GM19463 (cell line): Measurements from ENCODE around the gene C11orf68.

Experiments
- ATAC-seq: cut with Tn5 transposase; IDR thresholded peaks from one replicate; pipeline ENCODE4 v1.9.1; 2021; ENCODE audit warnings: mild to moderate bottlenecking, moderate library complexity; ENCODE audit not compliant: unreplicated experiment

The C11orf68 gene

GRCh38 chr11:65944767-65945166 lies 25.9 kb upstream of the C11orf68 start:
- ATAC-seq: no peak

DNA sequence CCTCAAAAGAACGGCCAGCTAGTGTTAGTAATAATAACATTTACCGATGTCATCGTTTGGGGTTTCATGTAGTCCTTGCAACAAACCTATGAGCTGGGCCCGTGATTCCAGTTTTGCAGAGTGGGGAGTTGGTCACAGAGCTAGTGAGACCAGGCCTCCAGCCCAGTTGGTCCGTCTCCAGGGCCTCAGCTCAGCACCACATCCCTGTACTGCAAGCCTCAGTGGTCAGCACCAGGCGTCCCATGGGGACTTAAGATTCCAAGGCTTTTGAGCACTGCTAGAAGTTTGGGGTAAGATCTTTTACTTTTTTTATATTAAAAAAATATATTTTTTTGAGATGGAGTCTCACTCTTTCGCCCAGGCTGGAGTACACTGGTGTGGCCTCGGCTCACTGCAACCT lies 25.3 kb upstream of the C11orf68 start:
- ATAC-seq: no peak

GRCh38 chr11:65942531-65942930 lies 23.7 kb upstream of the C11orf68 start:
- no peak for ATAC-seq

DNA sequence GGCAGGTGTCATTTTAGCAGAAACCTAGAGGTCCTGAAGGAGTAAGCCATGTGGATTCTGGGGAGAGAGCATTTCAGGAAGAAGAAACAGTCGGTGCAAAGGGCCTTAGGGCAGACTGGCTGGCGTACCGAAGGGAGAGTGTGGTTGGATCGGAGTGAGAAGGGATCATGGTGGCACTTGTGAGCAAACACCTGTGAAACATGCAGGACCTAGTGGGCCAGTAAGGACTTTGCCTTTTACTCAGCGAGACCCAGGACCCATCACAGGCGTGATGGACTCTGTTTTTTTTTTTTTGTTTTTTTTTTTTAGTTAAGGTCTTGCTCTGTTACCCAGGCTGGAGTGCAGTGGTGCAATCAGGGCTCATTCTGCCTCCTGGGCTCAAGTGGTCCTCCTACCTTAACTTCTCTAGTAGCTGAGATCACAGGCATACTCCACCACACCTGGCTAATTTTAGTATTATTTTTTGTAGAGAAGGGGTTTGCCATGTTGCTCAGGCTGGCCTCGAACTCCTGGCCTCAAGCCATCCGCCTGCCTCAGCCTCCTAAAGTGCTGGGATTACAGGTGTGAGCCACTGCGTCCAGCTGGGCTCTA lies 23.0 kb upstream of the C11orf68 start:
- ATAC-seq: no peak

- no peak for ATAC-seq
Measured at GRCh38 chr11:65937766-65938165, 18.9 kb upstream of the C11orf68 start.

GRCh38 chr11:65934014-65934413 lies 15.2 kb upstream of the C11orf68 start:
- ATAC-seq: no peak

GRCh38 chr11:65932558-65932919 lies 13.7 kb upstream of the C11orf68 start:
- ATAC-seq: no peak

- no peak for ATAC-seq
Measured at GRCh38 chr11:65931773-65932557, 13.1 kb upstream of the C11orf68 start.

DNA sequence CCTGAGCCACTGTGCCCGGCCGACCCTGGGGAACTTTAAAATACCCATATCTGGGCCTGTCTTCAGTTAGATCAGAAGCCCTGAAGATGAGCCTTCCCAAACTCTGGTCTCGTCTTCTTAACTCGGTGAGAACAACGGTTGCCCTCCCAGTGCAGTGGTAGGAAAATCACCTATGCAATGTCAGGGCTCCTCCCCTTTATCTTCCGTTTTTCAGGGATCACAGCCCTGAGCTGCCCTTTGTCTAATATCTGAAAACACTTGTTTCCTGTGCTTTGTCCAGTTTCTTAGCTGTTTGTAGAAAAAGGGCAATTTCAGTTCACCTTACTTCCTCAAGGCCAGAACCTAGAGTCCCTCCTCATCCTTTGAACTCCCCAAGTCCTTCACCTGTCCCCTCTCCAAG lies 9.8 kb upstream of the C11orf68 start:
- no peak for ATAC-seq

DNA sequence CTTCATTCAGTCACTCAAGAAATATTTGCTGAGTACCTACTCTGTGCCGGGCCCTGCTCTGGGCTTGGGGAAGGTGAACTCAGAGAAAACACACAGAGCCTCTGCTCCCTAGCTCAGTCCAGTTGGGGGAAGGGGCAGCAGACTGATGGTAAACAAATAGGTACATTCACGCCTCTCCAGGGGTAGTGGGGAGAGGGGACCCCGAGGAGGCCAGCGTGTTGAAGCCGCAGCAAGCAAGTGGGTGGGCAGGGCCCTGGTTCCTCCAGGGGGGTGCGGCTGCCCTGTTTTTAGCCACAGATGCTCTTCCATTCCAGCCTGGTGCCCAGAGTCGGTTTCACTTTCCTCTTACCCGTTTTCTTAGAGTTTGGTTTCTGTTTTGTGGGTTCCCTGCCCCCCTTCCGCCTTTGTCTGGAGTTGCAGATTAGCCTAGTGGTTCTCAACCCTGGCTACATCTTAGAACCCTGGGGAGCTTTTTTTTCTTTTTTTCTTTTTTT lies 9.1 kb upstream of the C11orf68 start:
- ATAC-seq: peak; percentile 81

GRCh38 chr11:65925397-65925796 lies 6.5 kb upstream of the C11orf68 start:
- ATAC-seq: no peak

GRCh38 chr11:65922565-65922964 lies 3.7 kb upstream of the C11orf68 start:
- ATAC-seq: no peak

- ATAC-seq: no peak
Measured at GRCh38 chr11:65921876-65922275, 3.0 kb upstream of the C11orf68 start.

GRCh38 chr11:65921033-65921555 lies 2.2 kb upstream of the C11orf68 start:
- ATAC-seq: no peak

- ATAC-seq: no peak
Measured at GRCh38 chr11:65920372-65920802, 1.5 kb upstream of the C11orf68 start.

DNA sequence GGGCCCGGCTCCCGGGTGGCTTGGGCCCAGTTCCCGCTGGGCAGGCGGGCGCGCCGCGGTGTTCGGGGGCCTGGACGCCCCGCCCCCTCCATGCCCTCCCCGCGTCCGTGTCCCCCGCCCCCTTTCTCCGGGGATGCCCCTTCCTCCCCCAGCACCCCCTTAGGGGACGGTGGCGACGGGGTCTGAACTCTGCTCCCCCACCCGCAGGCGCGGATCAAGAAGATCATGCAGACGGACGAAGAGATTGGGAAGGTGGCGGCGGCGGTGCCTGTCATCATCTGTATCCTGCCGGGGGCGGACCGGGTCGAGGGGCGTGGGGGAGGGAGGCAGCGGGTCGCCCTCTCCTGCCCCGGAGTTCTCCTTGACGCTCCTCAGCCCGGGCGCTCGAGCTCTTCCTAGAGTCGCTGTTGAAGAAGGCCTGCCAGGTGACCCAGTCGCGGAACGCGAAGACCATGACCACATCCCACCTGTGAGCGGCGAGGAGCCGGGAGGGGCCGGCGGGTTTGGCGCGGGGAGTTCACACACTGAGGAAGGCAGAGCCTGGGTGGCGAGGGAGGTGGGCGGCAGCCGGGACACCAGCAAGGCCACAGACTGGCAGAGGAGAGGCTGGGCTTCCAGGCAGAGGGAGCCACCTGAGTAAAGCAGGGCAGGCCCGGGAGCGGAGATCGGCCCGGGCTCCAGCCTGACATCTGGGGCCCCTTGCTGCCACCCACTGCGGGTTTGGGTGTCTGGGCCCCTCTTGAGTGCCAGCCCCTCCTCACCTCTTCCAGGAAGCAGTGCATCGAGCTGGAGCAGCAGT lies 910 bp upstream of the C11orf68 start:
- ATAC-seq: peak; percentile 31

DNA sequence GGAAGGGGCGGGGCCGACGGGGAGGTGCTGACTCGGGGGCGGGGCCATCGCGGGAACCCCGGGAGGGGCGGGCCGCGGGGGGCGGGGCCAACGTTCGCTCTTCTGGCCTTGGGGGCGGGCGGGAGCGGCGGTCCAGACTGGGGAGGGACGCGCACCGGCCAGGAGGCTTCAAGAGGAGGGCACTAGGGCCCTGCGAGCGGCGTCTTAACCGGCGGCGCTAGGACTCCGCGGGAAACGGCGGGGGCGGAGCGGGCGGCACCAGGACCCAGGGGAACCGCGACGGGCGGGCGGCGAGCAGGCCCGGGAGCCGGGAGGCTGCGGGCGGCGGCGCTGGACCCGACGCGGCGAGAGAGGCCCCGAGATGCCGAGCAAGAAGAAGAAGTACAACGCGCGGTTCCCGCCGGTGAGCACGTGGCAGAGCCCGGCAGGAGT lies 295 bp upstream of the C11orf68 start, which contains the start of gene DRAP1:
Gene DRAP1 (plus strand): TSS at position 286 of the 432 bp plus-strand sequence. CDS start 76 bp downstream, at position 362.
- peak; percentile 86 for ATAC-seq

GRCh38 chr11:65917434-65918210 lies 1.2 kb downstream of the C11orf68 start:
- no peak for ATAC-seq

DNA sequence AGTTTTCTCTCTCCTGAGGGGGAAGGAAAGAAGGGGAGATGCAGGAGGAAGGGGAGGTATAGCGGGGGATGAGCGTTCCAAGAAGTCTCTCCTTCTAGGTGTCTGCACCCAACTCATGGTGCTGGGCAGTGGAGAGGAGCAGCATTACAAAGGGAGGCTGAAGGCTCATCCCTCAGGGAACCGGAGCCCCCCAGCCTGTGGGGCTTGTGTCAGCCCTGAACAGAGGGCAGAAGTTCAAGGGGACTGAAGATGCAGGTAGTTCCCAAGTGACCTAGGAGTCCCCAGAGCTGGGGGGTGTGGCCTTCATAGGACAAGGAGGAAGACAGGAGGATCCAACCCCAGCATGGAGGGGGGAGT lies 1.8 kb downstream of the C11orf68 start:
- no peak for ATAC-seq

GRCh38 chr11:65916391-65916790 lies 2.5 kb downstream of the C11orf68 start:
- no peak for ATAC-seq
